Chondrocyte (in vitro differentiated cells): ENCODE data around the gene SNX25. TPM values are rescaled to one million over a fixed set of nuclear protein-coding genes. Genes with fewer than 3 reads are reported as not detected.

Experiments used
- DNase-seq: peaks from one replicate; pipeline ENCODE4 v3.0.0; 2021; ENCODE audit warnings: mixed read lengths, low spot score
- H3K27ac Mint-ChIP-seq: one replicate; pipeline ENCODE4 v1.8.0; 2021; ENCODE audit warnings: mild to moderate bottlenecking, moderate library complexity, mixed read lengths; ENCODE audit not compliant: unreplicated experiment
- H3K27me3 Mint-ChIP-seq: 2 replicates; pipeline ENCODE4 v1.8.0; 2021; ENCODE audit warnings: low read depth, mixed read lengths
- H3K36me3 Mint-ChIP-seq: 2 replicates; pipeline ENCODE4 v1.8.0; 2021; ENCODE audit warnings: low read depth, mixed read lengths
- H3K4me1 Mint-ChIP-seq: 2 replicates; pipeline ENCODE4 v1.8.0; 2021; ENCODE audit warnings: low read depth, mild to moderate bottlenecking, mixed read lengths
- H3K4me3 Mint-ChIP-seq: one replicate; pipeline ENCODE4 v1.8.0; 2021; ENCODE audit warnings: mild to moderate bottlenecking, moderate library complexity, mixed read lengths; ENCODE audit not compliant: unreplicated experiment
- H3K9me3 Mint-ChIP-seq: 2 replicates; pipeline ENCODE4 v1.8.0; 2021; ENCODE audit warnings: low read depth, mixed read lengths
- total RNA-seq: library from RNA; stranded (reverse); gene quantifications from 3 replicates; pipeline ENCODE4 v1.2.1, GENCODE V29; 2021
- TF ChIP-seq, protein P1 (sequence below): fragments of 200-600 bp; sonication (generic); IDR thresholded peaks from 2 replicates; pipeline ENCODE4 v1.5.0; 2021; ENCODE audit warnings: antibody characterized with exemption, mild to moderate bottlenecking, moderate library complexity

The SNX25 gene
- total RNA-seq, 1 donor from 2014 or later, result 53.6 TPM

DNA sequence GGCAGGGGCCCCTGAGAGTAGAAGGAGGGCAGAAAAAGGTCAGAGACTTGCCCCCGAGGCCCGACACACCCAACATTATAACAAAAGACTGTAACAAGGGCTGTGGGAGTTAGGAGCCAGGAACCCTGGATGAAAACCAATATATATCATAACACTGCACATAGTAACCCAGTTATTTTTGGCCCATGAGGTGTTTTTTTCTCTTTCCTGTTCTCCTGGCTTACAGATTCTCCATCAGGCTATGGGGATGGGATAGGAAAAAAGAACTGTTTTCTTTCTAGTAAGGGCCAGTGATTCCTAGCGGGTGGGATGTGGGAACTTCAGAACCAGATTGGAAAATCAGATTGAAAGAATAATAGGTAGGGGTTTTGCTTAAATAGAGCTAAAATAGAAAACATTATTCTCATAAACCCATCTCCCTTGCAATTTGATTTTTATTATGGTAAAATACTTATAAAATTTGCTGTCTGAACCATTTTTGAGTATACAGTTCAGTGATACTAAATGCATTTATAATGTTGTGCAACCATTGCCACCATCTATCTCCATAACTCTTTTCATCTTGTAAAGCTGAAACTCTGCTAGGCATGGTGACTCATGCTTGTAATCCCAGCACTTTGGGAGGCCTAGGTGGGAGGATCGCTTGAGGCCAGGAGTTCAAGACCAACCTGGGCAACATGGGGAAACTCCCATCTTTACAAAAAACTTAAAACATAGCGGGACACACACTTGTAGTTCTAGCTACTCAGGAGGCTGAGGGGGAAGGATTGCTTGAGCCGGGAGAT is 33.5 kb downstream of the SNX25 start:
- H3K27me3 Mint-ChIP-seq, result no peaks in the 10 kb centered on the region
- no peaks in the 10 kb centered on the region for H3K9me3 Mint-ChIP-seq
- H3K36me3 Mint-ChIP-seq, result peaks cover 2% of the 10 kb centered on the region
- H3K4me1 Mint-ChIP-seq, result peaks cover 75% of the 10 kb centered on the region
- H3K27ac Mint-ChIP-seq, result peak overlapping the region; percentile 92
- TF ChIP-seq, protein P1, sequence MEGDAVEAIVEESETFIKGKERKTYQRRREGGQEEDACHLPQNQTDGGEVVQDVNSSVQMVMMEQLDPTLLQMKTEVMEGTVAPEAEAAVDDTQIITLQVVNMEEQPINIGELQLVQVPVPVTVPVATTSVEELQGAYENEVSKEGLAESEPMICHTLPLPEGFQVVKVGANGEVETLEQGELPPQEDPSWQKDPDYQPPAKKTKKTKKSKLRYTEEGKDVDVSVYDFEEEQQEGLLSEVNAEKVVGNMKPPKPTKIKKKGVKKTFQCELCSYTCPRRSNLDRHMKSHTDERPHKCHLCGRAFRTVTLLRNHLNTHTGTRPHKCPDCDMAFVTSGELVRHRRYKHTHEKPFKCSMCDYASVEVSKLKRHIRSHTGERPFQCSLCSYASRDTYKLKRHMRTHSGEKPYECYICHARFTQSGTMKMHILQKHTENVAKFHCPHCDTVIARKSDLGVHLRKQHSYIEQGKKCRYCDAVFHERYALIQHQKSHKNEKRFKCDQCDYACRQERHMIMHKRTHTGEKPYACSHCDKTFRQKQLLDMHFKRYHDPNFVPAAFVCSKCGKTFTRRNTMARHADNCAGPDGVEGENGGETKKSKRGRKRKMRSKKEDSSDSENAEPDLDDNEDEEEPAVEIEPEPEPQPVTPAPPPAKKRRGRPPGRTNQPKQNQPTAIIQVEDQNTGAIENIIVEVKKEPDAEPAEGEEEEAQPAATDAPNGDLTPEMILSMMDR, result no peak
- H3K4me3 Mint-ChIP-seq, result no peak overlapping the region
- no peak for DNase-seq

DNA sequence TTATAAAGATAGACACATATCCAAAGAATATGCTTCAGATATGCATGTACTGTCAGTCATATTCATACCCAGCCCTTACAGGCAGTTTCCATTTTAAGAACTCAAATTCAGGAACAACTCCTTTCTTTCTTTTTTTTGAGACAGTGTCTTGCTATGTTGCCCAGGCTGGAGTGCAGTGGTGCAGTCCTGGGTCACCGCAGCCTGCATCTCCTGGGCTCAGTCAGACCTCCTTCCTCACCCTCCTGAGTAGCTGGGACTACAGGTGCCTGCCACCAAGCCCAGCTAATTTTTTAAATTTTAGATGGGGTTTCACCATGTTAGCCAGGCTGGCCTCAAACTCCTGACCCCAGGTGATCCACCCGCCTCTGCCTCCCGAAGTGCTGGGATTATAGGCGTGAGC is 34.5 kb downstream of the SNX25 start:
- no peaks in the 10 kb centered on the region for H3K9me3 Mint-ChIP-seq
- no peak overlapping the region for H3K4me3 Mint-ChIP-seq
- peak overlapping the region; percentile 85 for H3K27ac Mint-ChIP-seq
- no peak for DNase-seq
- peaks cover 3% of the 10 kb centered on the region for H3K36me3 Mint-ChIP-seq
- H3K4me1 Mint-ChIP-seq, result peaks cover 69% of the 10 kb centered on the region
- TF ChIP-seq, protein P1, result no peak
- H3K27me3 Mint-ChIP-seq, result no peaks in the 10 kb centered on the region

DNA sequence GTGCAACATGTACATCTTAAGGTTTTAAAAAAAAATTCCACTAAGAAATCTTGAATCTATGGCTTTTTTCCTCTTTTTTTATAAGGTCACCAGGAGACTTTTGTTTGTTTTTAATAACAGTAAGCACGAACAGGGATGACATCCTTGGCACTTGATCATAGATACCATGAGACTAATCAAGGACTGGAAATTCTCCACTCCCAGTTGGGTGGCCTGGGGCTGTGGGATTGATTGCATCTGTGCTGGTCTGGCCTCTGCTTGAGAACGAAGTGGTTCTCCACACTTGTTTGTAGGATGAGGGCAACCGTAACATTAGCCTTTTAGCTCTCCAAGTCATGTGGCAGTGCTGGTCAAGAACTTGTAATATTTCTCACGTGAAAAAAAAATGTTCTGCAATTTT is 35.4 kb downstream of the SNX25 start:
- Mint-ChIP-seq H3K4me1 (peaks cover 69% of the 10 kb centered on the region), H3K9me3 (no peaks in the 10 kb centered on the region), H3K4me3 (no peak overlapping the region), H3K36me3 (peaks cover 5% of the 10 kb centered on the region), H3K27ac (peak overlapping the region; percentile 75), H3K27me3 (no peaks in the 10 kb centered on the region)
- DNase-seq, result no peak
- TF ChIP-seq, protein P1, result no peak

DNA sequence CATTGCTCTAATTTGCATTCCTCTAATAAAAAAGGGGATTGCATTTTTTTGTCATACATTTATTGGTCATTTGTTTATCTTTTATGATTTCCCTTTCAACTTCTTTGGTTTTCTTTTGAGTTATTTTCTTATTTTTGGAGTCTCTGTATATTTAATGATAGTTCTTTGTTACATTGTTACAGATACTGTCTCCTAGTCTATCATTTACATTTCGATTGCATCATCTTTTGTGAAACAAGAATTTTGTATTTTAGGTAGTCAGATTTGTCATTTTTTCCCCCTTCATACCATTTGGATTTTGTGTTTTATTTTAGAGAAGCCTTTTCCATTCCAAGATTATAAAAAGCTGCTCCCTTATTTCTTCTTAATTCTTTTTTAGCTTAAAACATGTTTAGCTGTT is 37.1 kb downstream of the SNX25 start:
- TF ChIP-seq, protein P1, result no peak
- H3K9me3 Mint-ChIP-seq, result no peaks in the 10 kb centered on the region
- no peak for DNase-seq
- no peak overlapping the region for H3K4me3 Mint-ChIP-seq
- peak overlapping the region; percentile 91 for H3K27ac Mint-ChIP-seq
- no peaks in the 10 kb centered on the region for H3K27me3 Mint-ChIP-seq
- H3K4me1 Mint-ChIP-seq, result peaks cover 81% of the 10 kb centered on the region
- peaks cover 8% of the 10 kb centered on the region for H3K36me3 Mint-ChIP-seq

DNA sequence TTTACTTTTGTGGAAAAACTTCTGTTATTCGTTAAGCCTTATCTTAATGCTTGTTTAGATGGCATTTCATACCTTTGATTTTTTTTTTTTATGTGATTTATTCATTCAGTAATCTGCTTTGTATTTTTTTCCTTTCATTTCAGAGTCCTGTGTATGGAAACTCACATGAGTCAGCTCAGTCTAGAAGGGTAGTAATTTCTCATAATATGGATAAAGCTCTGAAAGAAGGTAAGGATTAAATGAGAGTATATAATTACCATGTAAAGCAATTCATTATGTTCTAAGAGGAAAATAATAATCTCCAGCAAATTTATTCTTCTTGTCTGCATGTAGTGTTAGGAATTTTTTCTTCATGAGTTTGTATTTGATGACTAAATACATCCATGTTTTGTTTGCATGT is 37.8 kb downstream of the SNX25 start:
- no peak for DNase-seq
- H3K4me3 Mint-ChIP-seq, result no peak overlapping the region
- peak overlapping the region; percentile 78 for H3K27ac Mint-ChIP-seq
- H3K9me3 Mint-ChIP-seq, result no peaks in the 10 kb centered on the region
- peaks cover 8% of the 10 kb centered on the region for H3K36me3 Mint-ChIP-seq
- TF ChIP-seq, protein P1, result no peak
- H3K27me3 Mint-ChIP-seq, result no peaks in the 10 kb centered on the region
- peaks cover 82% of the 10 kb centered on the region for H3K4me1 Mint-ChIP-seq
